Measurements from ENCODE around the gene FOXD4L1.
"Not testable (repeated sequence)": the region's sequence is repeated elsewhere in the genome, so short reads cannot be mapped to it uniquely, and the experiment has no call there.

Gene FOXD4L1

DNA sequence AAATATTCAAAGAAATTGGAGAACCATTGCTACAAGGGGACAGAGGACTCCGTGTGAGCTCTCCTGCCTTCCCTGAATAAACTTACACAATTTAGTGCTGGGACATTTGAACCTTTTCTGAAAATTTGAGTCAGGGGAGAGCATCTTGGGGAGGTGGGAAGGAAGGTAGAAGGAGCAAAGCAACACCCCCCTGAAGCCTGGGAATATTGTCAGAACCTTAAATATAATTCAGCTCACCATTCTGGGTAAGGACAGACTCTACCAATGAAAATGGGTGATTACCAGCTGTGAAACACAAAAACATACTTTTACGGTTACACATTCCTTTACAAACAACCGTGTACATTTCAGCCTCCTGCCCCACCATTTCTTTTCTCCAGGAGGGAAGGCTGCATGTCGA, at the start of gene FOXD4L1:
TSS of gene FOXD4L1 (plus strand) at position 301 of the 400 bp plus-strand sequence. CDS start 592 bp downstream, outside the sequence.
- not testable (repeated sequence) for DNase-seq (ENCODE audit: low read depth in 2 of 2)

DNA sequence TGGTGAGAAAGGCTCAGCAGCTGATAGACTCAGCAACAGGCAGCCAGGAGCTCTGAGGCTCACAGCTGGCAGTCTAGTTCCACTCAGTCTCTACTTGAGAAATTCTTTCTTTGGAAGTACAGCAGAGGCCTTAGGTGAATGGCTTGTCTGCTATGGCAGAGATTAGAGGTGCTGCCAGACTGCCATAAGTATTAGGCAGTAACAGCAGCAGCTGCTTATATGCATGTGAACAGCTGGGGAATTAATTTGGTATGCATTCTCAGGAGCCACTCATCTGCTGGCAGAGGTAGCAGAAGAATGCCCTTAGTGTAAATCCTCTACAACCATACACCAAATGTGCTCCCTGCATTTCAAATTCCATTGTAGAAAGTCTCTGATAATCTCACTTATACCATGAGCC, 32.7 kb upstream of the FOXD4L1 start:
- DNase-seq (ENCODE audit: low read depth in 2 of 2), result not testable (repeated sequence)

DNA sequence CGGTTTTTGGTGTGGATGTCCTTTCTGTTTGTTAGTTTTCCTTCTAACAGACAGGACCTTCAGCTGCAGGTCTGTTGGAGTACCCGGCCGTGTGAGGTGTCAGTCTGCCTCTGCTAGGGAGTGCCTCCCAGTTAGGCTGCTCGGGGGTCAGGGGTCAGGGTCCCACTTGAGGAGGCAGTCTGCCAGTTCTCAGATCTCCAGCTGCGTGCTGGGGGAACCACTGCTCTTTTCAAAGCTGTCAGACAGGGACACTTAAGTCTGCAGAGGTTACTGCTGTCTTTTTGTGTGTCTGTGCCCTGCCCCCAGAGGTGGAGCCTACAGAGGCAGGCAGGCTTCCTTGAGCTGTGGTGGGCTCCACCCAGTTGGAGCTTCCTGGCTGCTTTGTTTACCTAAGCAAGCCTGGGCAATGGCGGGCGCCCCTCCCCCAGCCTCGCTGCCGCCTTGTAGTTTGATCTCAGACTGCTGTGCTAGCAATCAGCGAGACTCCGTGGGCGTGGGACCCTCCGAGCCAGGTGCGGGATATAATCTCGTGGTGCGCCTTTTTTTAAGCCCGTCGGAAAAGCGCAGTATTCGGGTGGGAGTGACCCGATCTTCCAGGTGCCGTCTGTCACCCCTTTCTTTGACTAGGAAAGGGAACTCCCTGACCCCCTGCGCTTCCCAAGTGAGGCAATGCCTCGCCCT, 21.6 kb upstream of the FOXD4L1 start:
- not testable (repeated sequence) for DNase-seq (ENCODE audit: low read depth in 2 of 2)

DNA sequence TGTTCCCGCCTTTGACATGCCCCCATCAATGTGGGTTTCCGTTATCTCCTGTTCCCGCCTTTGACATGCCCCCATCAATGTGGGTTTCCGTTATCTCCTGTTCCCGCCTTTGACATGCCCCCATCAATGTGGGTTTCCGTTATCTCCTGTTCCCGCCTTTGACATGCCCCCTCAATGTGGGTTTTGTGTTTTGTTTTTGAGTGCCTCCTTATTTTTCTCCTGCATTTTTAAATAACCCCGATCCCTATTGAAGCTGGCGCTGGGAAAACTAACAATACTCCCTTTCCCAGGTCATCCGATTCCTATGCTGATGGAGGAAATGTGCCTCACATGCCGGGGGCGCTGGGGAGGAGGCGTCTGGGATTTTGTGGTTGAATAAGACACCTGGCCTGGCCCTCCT, 1.9 kb upstream of the FOXD4L1 start:
- DNase-seq (ENCODE audit: low read depth in 2 of 2), result not testable (repeated sequence)

DNA sequence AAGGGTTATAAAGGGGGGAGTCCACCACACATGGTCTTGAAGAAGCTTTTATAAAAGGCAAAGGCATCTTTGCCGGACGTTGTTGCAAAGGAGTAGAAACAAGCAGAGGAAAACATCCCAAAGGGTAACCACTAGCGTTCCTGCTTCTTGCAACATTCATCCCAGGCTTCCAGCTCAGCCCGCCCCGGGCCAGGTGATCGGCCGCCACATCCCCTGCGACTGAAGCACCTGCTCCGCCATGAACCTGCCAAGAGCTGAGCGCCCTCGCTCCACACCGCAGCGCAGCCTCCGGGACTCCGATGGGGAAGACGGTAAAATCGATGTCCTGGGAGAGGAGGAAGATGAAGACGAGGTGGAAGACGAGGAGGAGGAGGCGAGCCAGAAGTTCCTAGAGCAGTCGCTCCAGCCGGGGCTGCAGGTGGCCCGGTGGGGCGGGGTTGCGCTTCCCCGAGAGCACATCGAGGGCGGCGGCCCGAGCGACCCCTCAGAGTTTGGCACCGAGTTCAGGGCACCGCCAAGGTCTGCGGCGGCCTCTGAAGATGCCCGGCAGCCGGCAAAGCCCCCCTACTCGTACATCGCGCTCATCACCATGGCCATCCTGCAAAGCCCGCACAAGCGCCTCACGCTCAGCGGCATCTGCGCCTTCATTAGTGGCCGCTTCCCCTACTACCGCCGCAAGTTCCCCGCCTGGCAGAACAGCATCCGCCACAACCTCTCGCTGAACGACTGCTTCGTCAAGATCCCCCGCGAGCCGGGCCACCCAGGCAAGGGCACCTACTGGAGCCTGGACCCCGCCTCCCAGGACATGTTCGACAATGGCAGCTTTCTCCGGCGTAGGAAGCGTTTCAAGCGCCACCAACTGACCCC, 787 bp downstream of the FOXD4L1 start:
- not testable (repeated sequence) for DNase-seq (ENCODE audit: low read depth in 2 of 2)

DNA sequence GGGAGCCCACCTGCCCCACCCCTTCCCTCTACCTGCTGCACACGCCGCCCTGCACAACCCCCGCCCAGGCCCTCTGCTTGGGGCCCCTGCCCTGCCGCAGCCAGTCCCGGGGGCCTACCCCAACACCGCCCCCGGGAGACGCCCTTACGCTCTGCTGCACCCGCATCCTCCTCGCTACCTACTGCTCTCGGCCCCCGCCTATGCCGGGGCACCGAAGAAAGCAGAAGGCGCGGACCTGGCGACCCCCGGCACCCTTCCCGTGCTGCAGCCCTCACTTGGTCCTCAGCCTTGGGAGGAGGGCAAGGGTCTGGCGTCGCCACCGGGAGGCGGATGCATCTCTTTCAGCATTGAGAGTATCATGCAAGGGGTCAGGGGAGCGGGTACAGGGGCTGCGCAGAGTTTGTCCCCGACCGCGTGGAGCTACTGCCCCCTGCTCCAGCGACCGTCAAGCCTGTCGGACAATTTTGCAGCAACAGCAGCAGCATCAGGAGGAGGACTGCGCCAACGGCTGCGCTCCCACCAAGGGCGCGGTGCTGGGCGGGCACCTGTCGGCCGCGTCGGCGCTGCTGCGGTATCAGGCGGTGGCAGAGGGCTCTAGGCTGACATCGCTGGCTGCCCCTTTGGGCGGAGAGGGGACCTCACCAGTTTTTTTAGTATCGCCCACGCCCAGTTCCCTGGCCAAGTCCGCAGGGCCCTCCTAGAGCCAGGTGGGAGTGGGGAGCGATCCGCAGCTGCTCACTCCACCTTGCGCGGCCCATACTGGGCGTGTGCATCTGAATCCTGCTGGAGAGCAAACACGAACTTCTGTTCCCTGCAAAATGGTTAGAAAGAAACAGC, 1.6 kb downstream of the FOXD4L1 start:
- DNase-seq (ENCODE audit: low read depth in 2 of 2), result not testable (repeated sequence)

DNA sequence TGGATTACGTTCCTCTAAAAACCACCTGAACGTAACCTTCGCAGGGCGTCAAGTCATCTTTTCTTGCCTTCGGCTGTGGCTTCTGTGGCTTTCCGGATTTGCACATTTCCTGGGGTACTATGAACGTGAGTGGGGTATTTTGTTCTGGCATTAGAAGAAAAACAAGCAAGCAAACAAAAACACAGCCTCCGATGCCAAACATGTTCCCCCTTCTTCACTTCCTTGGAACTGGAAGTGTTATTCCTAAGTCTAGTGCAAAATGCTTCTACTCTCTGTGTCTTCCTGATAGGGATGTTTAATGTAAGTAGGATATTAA, 2.2 kb downstream of the FOXD4L1 start:
- not testable (repeated sequence) for DNase-seq (ENCODE audit: low read depth in 2 of 2)

DNA sequence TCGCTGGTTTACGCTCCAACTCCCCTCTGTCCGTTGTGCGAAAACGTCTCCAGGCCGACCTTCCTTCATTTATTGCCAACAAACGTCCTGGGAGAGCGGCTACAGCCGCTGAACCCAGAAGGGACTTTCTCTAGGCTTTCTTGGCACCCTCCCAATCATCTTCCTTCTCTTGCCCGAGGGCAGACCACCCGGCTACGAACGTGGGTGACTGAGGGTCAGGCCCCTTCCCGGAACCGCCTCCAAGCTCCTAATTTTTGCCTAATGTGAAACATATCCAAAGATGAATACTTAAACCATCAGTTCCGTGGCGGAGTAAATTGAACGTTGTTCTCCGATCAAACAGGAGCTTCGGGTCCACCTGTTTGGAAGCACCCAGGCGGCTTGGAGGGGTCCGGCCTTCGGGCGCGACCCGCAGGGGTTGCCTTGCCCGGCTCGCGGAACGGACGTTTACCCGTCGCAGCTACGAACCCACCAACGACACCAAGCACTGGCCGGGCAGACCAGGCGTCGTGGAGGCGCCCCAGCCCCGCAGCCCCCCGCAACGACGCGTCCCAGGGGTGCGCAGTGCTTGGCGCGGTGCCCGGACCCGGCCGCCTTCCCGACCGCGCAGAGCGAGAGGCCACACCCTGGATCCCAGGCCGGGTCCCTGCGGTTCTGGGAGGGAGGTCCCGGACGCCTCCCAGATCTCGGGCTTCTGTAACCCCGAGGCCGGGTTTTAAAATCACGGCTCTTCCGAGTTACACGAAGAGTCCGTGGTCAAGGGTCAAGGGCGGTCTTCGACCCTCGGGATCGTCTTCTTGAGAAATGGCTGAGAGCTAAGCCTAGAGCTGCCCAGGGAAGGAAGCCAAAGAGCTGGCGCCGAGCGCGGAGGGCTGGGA, 4.0 kb downstream of the FOXD4L1 start:
- not testable (repeated sequence) for DNase-seq (ENCODE audit: low read depth in 2 of 2)

DNA sequence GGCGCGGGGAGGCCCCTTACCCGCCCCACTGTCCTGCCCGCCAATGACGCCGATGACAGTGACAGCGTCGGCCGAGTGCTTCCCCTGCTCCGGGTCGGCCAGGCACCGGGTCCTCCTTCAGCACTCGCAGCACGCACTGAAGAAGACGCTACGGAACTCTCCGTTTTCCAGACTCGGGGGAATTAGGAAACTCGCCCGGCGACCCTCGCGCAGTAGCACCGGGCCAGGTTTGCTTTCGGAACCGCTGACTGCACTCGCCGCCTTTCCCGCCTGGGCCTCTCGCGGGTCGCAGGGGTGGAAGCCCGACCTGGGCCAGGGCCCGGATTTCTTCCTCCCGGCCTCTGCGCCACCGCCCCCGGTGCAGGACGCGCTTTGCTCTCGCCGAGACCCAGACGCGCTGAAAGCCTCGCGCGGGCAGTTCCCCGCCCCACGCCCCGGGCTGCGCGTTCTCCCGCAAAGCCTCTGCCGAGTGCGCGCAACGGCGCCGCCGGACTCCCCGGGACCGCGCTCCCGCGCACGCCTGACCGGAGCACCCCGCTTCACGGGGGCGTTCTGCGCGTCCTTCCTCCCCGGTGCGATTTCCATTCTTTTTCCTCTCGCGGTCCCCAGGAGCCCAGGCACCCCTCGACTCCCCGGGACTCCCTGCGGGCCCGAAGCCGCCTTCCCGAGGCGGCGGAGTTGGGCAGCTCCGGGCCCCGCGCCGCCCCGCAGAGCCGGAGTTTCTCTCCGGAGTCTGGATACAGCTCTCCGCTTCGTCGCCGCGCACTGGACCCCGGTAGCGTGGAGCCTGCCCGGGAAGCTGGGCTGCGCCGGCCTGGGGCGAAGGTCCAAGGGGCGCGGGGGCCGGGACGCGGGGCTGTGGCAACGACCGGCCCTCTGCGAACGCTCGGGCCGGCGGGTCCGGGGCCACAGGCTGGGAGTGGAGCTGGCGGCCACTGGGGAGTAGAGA, 4.9 kb downstream of the FOXD4L1 start:
- DNase-seq (ENCODE audit: low read depth in 2 of 2), result not testable (repeated sequence)

DNA sequence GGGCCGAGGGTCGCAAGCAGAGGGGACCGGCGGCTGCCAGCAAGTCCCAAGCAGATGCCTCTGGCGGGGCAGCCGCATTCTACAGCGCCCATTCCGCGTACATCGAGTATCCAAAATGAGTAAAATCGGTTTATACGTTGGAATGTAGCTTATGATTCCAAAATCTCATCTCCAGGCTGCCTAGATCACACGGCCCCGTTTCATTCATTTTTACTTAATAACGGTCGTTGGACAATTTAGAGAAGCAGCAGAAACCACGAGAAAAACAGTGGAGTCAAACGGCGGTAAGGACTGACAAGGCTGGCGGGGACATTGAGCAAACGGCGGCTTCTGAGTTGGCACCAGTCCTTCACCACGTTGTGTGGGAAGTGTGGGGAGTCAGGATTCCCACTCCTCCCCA, 5.6 kb downstream of the FOXD4L1 start:
- DNase-seq (ENCODE audit: low read depth in 2 of 2), result not testable (repeated sequence)

DNA sequence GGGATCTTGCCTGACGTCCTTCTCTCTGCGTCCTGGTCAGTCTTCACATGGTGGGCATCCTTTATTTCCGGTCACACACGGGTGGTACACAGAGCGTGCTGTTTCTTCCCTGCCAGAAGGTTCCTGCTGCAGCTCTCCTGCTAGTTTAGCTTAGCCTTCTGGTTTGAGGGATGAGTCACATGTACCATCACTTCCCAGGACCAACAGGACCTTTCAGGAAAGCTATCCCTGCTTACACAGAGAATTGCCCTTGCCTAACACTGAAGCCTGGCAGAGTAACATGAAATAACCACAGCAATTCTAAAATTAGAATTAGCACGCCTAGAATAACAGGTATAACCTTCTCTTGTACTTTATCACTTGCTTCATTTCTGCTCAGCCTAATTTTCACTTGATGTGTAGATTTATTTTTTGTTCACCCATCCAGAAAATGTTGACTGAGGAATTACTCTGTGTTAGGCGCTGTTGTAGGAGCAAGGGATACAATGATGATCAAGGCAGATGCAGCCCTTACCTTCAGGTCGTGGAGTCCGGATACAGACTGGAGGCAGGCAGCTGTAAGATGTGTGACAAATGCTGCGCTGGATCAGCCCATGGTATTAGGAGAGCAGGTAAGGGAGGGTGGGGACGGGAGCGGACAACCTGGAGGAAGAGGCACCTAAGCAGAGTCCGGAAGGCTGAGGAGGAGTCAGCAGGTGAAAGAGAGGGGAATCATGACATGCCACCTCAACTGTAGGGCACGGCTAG, 9.1 kb downstream of the FOXD4L1 start:
- not testable (repeated sequence) for DNase-seq (ENCODE audit: low read depth in 2 of 2)

DNA sequence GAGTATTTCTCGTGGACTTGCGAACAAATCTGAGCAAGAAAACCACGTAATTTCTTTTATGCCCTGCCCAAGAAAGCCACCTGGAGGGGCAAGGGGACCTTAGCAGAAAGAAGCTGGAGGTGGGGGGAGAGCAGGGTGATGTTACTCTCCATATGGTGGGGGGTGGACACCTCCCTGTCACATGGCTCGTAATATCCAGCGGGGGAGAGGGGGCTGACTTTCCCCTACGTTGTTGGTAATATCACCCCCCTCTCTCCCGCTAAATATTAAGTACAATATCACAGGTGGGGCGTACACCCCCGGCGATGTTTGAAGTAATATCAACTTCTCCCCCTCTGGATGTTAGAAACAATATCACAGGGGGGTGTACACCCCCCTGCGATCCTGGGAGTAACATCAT, 9.7 kb downstream of the FOXD4L1 start:
- not testable (repeated sequence) for DNase-seq (ENCODE audit: low read depth in 2 of 2)

DNA sequence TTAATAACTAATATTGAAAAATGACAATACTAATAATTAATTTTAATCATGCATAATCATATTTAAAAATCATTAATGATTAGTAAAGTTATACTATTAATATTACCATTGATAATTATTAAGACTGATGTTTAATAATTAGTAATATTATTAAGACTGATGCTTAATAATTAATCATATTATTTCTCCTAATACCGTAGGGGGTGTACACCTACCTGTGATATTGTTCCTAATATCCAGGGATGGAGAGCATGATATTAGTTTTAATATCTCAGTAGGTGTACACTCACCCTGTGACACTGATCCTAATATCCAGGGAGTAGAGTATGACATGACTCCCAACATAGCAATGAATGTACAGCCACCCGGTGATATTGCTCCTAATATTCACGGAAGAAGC, 12.4 kb downstream of the FOXD4L1 start:
- not testable (repeated sequence) for DNase-seq (ENCODE audit: low read depth in 2 of 2)

DNA sequence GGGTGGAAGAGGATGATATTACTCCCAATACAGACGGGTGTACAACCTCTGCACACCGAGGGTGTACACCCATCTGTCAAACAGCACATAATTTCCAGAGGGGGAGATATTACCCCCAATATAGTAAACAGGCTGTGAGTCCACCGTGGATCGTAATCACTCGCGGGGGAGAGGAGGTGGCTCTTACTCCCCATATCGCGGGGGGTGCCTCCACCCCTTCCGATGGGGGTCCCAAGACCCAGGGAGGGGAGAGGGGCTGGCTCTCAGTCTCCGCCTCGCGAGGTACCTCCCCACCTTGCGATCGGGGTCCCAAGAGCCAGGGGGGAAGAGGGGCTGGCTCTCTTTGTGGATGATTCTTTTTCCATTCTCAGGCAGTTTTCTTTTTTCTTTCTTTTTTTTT, 13.4 kb downstream of the FOXD4L1 start:
- DNase-seq (ENCODE audit: low read depth in 2 of 2), result not testable (repeated sequence)

DNA sequence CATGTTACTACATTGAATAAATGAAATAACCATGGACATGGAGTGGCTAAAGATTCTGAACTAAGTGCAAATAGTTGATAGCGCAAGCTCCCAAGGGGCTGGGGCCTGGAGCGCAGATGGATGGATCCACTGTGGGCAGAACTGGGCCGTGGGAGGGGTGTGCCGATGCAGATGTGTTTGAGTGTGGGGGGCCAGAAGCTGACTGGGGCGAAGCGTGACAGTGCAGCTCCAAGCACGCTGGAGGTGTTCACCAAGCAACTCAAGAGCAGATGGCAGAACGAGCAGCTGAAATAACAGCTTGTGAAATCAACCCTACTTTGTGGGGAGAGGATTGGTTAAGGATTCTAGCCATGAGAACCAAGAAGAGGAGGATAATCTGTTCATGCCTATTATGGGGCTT, 17.0 kb downstream of the FOXD4L1 start:
- DNase-seq (ENCODE audit: low read depth in 2 of 2), result not testable (repeated sequence)

DNA sequence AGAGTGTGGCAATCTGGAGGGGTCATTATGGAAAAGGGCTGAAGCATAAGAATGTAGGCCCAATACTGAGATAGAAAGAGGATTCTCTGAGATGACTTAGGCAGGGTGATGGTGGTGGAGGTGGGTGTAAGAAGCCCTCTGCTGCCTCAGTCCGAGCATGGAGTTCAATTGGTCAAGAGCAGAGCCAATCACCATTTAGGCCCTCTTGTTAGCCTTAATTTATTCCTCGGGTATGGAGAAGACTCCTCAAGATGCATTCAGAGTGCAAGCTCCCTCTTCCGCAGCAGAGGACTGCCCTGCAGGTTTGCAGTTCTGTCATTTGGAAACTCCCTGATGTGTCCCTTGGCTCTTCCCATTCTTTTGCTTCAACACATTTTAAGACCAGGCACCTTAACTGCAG, 17.5 kb downstream of the FOXD4L1 start:
- DNase-seq (ENCODE audit: low read depth in 2 of 2), result not testable (repeated sequence)

DNA sequence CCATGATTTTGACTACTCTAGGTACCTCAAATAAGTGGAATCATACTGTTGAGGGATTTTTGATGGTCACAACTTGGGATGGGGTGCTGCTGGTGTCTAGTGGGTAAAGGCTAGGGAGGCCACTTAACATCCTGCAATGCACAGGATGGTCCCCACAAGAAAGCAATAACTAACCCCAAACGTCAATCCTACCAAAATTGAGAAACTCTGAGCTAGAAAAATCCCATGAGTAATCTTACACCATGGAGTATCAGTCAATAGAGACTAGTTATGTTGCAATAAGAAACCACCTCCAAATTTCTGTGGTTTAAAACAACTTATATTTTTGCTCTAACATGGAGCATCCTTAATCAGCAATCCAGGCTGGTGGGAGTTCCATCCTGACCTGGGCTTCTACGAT, 18.6 kb downstream of the FOXD4L1 start:
- DNase-seq (ENCODE audit: low read depth in 2 of 2), result not testable (repeated sequence)

DNA sequence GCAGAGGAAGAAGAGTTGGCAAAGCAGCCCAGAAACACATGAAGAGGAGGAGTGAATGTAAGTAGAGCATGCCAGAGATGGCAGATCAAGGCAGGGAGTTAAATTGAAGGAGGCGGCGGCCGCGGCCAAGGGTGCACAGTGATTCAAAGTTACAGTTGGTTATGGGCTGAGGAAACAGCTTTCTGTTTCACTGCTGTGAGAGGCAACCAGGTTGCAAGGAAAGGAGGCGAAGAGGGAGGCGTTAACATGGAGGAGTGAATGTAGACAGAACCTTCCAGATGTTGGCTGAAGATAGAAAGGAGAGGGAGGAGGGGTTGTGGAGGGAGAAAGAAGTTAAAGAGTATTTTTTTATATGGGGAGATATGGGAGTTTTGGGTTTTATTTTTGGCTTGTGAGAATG, 22.4 kb downstream of the FOXD4L1 start:
- DNase-seq (ENCODE audit: low read depth in 2 of 2), result not testable (repeated sequence)

DNA sequence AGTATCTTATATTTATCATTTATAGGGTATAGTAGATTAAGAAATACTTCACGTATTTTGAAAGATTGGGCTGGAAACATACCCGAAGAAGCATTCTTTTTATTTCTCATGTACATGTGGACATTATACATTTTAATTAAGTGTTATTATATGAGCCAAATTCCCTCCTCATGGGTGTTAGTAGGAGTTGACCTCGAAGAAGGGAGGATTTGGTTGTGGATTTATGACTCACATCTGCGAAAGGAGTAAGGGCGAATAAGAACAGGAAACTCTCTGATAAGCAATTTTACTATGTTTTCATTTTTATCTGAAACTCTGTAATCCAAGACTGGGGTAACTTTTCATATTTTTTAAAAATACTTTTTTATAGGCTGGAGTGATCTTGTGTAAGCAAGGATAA, 23.0 kb downstream of the FOXD4L1 start:
- DNase-seq (ENCODE audit: low read depth in 2 of 2), result not testable (repeated sequence)

Measured in fibroblast of skin of left quadriceps (primary cell).